DMS153 (cell line): ENCODE results near the gene DNASE1L2.

Source experiments
- DNase-seq: peaks from one replicate; lab custom pipeline; 2025; lab: John Stamatoyannopoulos, UW

Gene DNASE1L2

GRCh38 chr16:2287916-2288547 lies 51.8 kb downstream of the DNASE1L2 start:
- no peak for DNase-seq
